ENCODE measurements around the gene AQP2. TPM values are rescaled to one million over a fixed set of nuclear protein-coding genes. Genes with fewer than 3 reads are reported as not detected.

The AQP2 gene
- polyA plus RNA-seq, 1 of the 3 experiments (the other 2 are of a cell fraction): not detected

DNA sequence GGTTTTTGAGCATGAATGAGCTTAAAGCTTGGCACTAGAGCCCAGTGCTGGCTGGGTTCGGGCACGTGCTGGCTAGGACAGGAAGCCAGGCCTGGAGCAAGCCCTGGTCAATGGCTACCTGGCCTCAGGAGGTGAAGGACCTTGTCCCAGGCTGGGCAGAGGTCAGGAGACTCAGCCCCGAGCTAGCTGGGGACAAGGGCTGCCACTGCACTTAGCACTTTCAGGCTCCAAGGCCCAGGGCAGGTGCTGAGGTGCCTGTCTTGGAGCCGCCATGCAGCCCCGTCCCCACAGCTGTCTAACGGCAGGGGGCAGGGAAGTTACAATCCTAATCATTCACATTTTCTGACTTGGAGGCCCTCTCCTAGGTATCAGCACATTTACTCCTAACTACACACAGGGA is 17.9 kb downstream of the AQP2 start:
- no peaks in the 10 kb centered on the region for H3K27me3 ChIP-seq (ENCODE audit: insufficient read depth)
- H3K36me3 ChIP-seq (replicated peaks in 1 of 2; ENCODE audit: control insufficient read depth in 1 of 2, insufficient read depth in 2 of 2, low read length in 1 of 2): no peaks in the 10 kb centered on the region
- no peaks in the 10 kb centered on the region for H3F3A ChIP-seq (replicated peaks; ENCODE audit: insufficient read depth)
- H3K79me2 ChIP-seq (ENCODE audit: insufficient read depth): no peaks in the 10 kb centered on the region
- no peak overlapping the region for H3K4me2 ChIP-seq
- H3K9me2 ChIP-seq: no peaks in the 10 kb centered on the region
- no peak overlapping the region for H3K4me3 ChIP-seq (ENCODE audit: low read depth in 2 of 2, low read length in 1 of 2)
- no peaks in the 10 kb centered on the region for H3K9me3 ChIP-seq
- H2AFZ ChIP-seq (ENCODE audit: low read depth): no peak overlapping the region
- H3K9ac ChIP-seq: no peak overlapping the region
- no peaks in the 10 kb centered on the region for H4K20me1 ChIP-seq (ENCODE audit: insufficient read depth)
- ChIA-PET CTCF (interaction anchor here (0.6 to 20.3 kb wide), 35 partner anchors 10 to 346 kb away, joined by 3 to 1401 read pairs (median 10); partner anchors contain the start of genes AQP2, ASIC1, BCDIN3D and COX14), POLR2A (interaction anchor here (1.3 kb wide), 1 partner anchor 88 kb away, joined by 3 read pairs; no protein-coding TSS in a partner anchor)
- DNase-seq: peak; percentile 8
- 97% methylated on average over 5 of the region's 6 CpGs for WGBS (ENCODE audit: low lambda C conversion rate)
- H3K27ac ChIP-seq (ENCODE audit: low read depth in 2 of 2, low read length in 1 of 2): no peak overlapping the region
- TF ChIP-seq SIN3A (IDR thresholded peaks at IDR 0.05; ENCODE audit: borderline replicate concordance, low read depth, low read length): no peak
- TF ChIP-seq GATA2 (CRISPR knock-in tag; IDR thresholded peaks at IDR 0.05): no peak
- no peak for TF ChIP-seq SMC3 (IDR thresholded peaks at IDR 0.05; ENCODE audit: low read depth, low read length)
- no peak for TF ChIP-seq TCF12 (IDR thresholded peaks at IDR 0.05)
- TF ChIP-seq NFIC (IDR thresholded peaks at IDR 0.05; ENCODE audit: borderline replicate concordance): no peak
- TF ChIP-seq PBX3 (IDR thresholded peaks at IDR 0.05): no peak
- peaks cover 0 to 28% of the 10 kb centered on the region in 2 experiments; a peak in 1 of 4 replicates for H3K4me1 ChIP-seq (ENCODE audit: control insufficient read depth in 1 of 2, insufficient read depth in 2 of 2, low read depth in 1 of 2, low read length in 1 of 2)

DNA sequence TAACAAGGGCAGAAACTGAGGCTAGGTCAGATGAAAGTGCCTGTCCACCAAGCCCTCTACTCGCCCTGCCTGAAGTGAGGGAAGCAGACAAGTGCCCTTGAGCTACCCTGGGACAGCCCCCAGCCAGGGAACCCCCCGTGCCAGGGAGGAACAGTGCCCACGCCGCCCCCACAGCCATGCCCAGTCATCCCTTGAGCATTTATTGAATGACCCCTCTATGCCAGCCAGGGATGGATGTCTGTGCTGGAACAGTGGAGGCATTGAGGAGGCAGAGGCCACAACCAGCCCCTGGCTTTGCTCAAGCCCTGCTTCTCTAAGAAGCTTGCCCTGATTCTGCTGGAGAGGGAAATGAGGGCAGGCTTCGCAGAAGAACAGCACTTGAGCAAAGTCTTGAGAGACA is 18.5 kb downstream of the AQP2 start:
- peaks cover 0 to 31% of the 10 kb centered on the region in 2 experiments; a peak in 1 of 4 replicates for H3K4me1 ChIP-seq (ENCODE audit: control insufficient read depth in 1 of 2, insufficient read depth in 2 of 2, low read depth in 1 of 2, low read length in 1 of 2)
- ChIA-PET CTCF (interaction anchor here (0.9 to 20.3 kb wide), 14 partner anchors 11 to 345 kb away, joined by 3 to 1401 read pairs (median 24); partner anchors contain the start of genes ASIC1, BCDIN3D and SMARCD1), POLR2A (interaction anchor here (1.1 to 1.3 kb wide), 2 partner anchors 88 to 102 kb away, joined by 3 read pairs; no protein-coding TSS in a partner anchor)
- no peaks in the 10 kb centered on the region for H3K79me2 ChIP-seq (ENCODE audit: insufficient read depth)
- no peaks in the 10 kb centered on the region for H3K36me3 ChIP-seq (replicated peaks in 1 of 2; ENCODE audit: control insufficient read depth in 1 of 2, insufficient read depth in 2 of 2, low read length in 1 of 2)
- peak; percentile 6 for DNase-seq
- no peaks in the 10 kb centered on the region for H3K9me3 ChIP-seq
- no peaks in the 10 kb centered on the region for H3K27me3 ChIP-seq (ENCODE audit: insufficient read depth)
- no peak overlapping the region for H3K27ac ChIP-seq (ENCODE audit: low read depth in 2 of 2, low read length in 1 of 2)
- no peak overlapping the region for H3K4me2 ChIP-seq
- WGBS (ENCODE audit: low lambda C conversion rate): 100% methylated on average over 1 of the region's 5 CpGs
- no peaks in the 10 kb centered on the region for H3F3A ChIP-seq (replicated peaks; ENCODE audit: insufficient read depth)
- no peak overlapping the region for H2AFZ ChIP-seq (ENCODE audit: low read depth)
- H3K4me3 ChIP-seq (ENCODE audit: low read depth in 2 of 2, low read length in 1 of 2): no peak overlapping the region
- no peak overlapping the region for H3K9ac ChIP-seq
- H3K9me2 ChIP-seq: no peaks in the 10 kb centered on the region
- TF ChIP-seq EZH2phosphoT487 (IDR thresholded peaks at IDR 0.05; ENCODE audit: borderline replicate concordance, low read depth) (no peak), RCOR1 (IDR thresholded peaks at IDR 0.05; ENCODE audit: low read length) (no peak), FOXM1 (IDR thresholded peaks at IDR 0.05; ENCODE audit: low read depth) (no peak), FOXJ3 (CRISPR knock-in tag; IDR thresholded peaks at IDR 0.05) (no peak)
- no peaks in the 10 kb centered on the region for H4K20me1 ChIP-seq (ENCODE audit: insufficient read depth)

All from SK-N-SH (cell line).